Stimulated activated naive B cell treated with anti-CD40 and anti-IgM and Interleukin-4, amounts not matched to agents 10 μg/mL and 1 μg/mL and 100 μg/mL, for 72 hours (primary cell): ENCODE results near the gene UNC13A.

Experiments used
- ATAC-seq, 2 donors: fragments of 150-1000 bp; cut with Tn5 transposase; replicated peaks; 2 replicates each; pipeline ENCODE4 v1.10.0; 2021; ENCODE audit warnings: moderate library complexity in 1 of 2
- DNase-seq: peaks from one replicate; pipeline ENCODE4 v3.0.0; 2021
- H3K27ac Mint-ChIP-seq: one replicate; pipeline ENCODE4 v1.8.0; 2022; ENCODE audit warnings: mild to moderate bottlenecking, mixed read lengths
- H3K27me3 Mint-ChIP-seq, 2 donors: one replicate each; pipeline ENCODE4 v1.8.0; 2022; ENCODE audit warnings: mixed read lengths in 2 of 2
- H3K36me3 Mint-ChIP-seq, 2 donors: one replicate each; pipeline ENCODE4 v1.8.0; 2022; ENCODE audit warnings: mixed read lengths in 2 of 2, mild to moderate bottlenecking in 1 of 2
- H3K4me1 Mint-ChIP-seq, 2 donors: one replicate each; pipeline ENCODE4 v1.8.0; 2022; ENCODE audit warnings: mixed read lengths in 2 of 2, mild to moderate bottlenecking in 1 of 2
- H3K4me3 Mint-ChIP-seq, 2 donors: one replicate each; pipeline ENCODE4 v1.8.0; 2022; ENCODE audit warnings: mild to moderate bottlenecking in 2 of 2, mixed read lengths in 2 of 2, moderate library complexity in 1 of 2
- H3K9me3 Mint-ChIP-seq, 2 donors: one replicate each; pipeline ENCODE4 v1.8.0; 2022; ENCODE audit warnings: mixed read lengths in 2 of 2, mild to moderate bottlenecking in 1 of 2

UNC13A gene

DNA sequence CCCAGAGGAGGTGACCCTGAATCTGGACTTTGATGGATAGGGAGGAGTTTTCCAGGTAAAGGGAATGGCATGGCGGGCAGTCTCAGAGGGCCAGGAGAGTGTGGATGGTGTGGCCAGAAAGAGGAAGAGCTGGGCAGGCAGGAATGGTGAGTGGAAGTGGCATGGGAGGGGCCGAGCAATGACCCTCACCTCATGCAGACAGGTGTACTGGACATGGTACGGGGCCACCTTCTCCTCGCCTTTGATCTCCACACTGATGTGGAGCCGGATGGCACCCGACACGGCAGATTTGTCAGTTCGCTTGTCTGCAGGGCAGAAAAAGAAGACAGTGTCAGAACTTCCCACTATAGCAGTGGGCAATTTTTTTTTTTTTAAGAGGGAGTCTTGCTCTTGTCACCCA, 45.5 kb downstream of the UNC13A start:
- no peak overlapping the region for H3K4me3 Mint-ChIP-seq
- DNase-seq = no peak
- H3K36me3 Mint-ChIP-seq = no peaks in the 10 kb centered on the region
- no peak for ATAC-seq
- H3K27ac Mint-ChIP-seq = no peak overlapping the region
- peaks cover 30 to 52% of the 10 kb centered on the region in 2 donors for H3K27me3 Mint-ChIP-seq
- no peaks in the 10 kb centered on the region for H3K4me1 Mint-ChIP-seq
- H3K9me3 Mint-ChIP-seq = no peaks in the 10 kb centered on the region

DNA sequence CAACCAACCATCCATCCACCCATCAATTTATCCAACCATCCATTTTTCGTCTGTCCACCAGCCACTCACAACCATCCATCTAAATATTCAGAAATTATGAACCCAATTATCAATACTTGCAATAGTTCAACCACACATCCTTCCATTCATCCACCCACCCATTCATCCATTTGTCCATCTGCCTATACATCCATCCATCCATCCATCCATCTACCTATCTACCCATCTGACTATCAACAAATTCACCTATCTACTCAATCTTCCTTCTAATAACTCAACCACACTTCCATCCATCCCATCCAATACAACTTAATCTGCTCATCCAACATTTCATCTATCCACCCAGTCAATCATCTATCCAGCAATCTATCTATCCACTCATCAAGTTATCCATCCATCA, 46.3 kb downstream of the UNC13A start:
- no peaks in the 10 kb centered on the region for H3K4me1 Mint-ChIP-seq
- peaks cover 28 to 44% of the 10 kb centered on the region in 2 donors for H3K27me3 Mint-ChIP-seq
- H3K4me3 Mint-ChIP-seq = no peak overlapping the region
- no peaks in the 10 kb centered on the region for H3K36me3 Mint-ChIP-seq
- DNase-seq (no peak), ATAC-seq (no peak)
- no peaks in the 10 kb centered on the region for H3K9me3 Mint-ChIP-seq
- no peak overlapping the region for H3K27ac Mint-ChIP-seq

DNA sequence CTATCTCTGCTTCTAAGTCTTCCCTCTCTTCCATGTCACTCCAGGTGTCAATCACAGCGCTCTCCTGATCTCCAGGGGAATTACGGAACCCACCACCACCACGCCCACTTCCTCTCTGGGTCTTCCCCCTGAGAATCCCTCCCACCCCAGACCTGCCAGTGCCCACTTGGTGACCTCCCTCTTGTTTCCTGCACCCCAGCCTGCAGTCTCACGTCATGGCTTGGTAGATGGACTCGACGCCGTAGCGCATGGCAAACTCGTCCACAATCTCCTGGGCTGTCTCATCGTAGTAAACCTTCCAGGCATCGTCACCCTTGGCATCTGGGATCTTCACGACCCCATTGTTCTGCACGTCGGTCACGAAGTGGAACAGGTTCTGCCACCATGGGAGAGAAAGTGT, 47.0 kb downstream of the UNC13A start:
- H3K27me3 Mint-ChIP-seq = peaks cover 23 to 37% of the 10 kb centered on the region in 2 donors
- no peak overlapping the region for H3K4me3 Mint-ChIP-seq
- ATAC-seq = no peak
- no peaks in the 10 kb centered on the region for H3K9me3 Mint-ChIP-seq
- no peaks in the 10 kb centered on the region for H3K36me3 Mint-ChIP-seq
- H3K4me1 Mint-ChIP-seq = no peaks in the 10 kb centered on the region
- H3K27ac Mint-ChIP-seq = no peak overlapping the region
- no peak for DNase-seq

- no peaks in the 10 kb centered on the region for H3K9me3 Mint-ChIP-seq
Observed at GRCh38 chr19:17633700-17634099, 54.5 kb downstream of the UNC13A start.

GRCh38 chr19:17632577-17632976, 55.6 kb downstream of the UNC13A start:
- Mint-ChIP-seq H3K27me3 (peaks cover 0 to 4% of the 10 kb centered on the region in 2 donors), H3K36me3 (no peaks in the 10 kb centered on the region), H3K4me3 (no peak overlapping the region), H3K9me3 (no peaks in the 10 kb centered on the region), H3K4me1 (no peaks in the 10 kb centered on the region), H3K27ac (no peak overlapping the region)
- no peak for DNase-seq
- ATAC-seq = no peak

More at GRCh38 chr19:17633700-17634099, 54.5 kb downstream of the UNC13A start:
- Mint-ChIP-seq H3K4me3 (no peak overlapping the region), H3K27me3 (peaks cover 0 to 4% of the 10 kb centered on the region in 2 donors), H3K4me1 (no peaks in the 10 kb centered on the region), H3K36me3 (no peaks in the 10 kb centered on the region), H3K27ac (no peak overlapping the region)
- ATAC-seq = no peak
- no peak for DNase-seq

DNA sequence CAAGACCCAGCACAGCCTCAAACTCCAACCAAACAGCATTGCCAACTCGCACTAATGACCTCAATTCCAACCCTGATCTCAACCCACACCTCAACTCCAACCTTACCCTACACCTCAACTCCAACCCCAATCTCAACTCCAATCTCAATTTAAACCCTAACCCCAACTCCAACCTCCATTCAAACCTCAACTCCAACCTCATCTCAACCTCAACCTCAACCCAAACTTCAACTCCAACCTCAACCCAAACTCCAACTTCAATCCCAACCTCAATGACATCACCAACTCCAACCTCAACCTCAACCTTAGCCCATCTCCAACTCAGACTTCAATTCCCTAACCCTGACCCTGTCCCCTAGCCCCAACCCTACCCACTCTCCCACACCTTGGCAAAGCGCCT, 58.4 kb downstream of the UNC13A start:
- no peak for ATAC-seq

DNA sequence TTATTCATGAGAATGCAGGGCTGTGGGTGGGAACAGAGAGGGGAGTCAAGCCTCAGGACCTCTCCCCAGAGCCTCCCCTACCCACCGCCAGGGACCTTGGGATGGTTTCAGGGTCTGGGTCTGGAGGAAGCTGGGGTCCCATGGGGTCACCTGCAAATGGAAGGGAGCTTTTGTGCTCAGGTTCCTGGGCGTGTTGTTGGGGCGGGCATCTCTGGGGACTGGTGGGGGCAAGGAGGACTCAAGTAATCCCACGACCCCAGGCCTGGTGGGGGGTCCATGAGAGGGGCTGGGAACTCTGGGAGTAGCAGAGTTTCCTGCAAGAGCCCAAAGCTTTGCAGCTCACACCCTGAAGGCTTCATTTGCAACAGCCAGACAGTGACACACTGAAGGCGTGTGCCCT, 60.2 kb downstream of the UNC13A start:
- H3K4me3 Mint-ChIP-seq = no peak overlapping the region
- ATAC-seq = no peak
- DNase-seq = no peak
- peaks cover 18 to 21% of the 10 kb centered on the region in 2 donors for H3K27me3 Mint-ChIP-seq
- H3K9me3 Mint-ChIP-seq = peaks cover 0 to 3% of the 10 kb centered on the region in 2 donors
- no peaks in the 10 kb centered on the region for H3K36me3 Mint-ChIP-seq
- H3K27ac Mint-ChIP-seq = no peak overlapping the region
- no peaks in the 10 kb centered on the region for H3K4me1 Mint-ChIP-seq

More for the DNA sequence above, 58.4 kb downstream of the UNC13A start:
- DNase-seq = no peak
- Mint-ChIP-seq H3K4me1 (no peaks in the 10 kb centered on the region), H3K36me3 (no peaks in the 10 kb centered on the region), H3K4me3 (no peak overlapping the region), H3K27me3 (peaks cover 18% of the 10 kb centered on the region in 2 donors), H3K27ac (no peak overlapping the region), H3K9me3 (peaks cover 0 to 3% of the 10 kb centered on the region in 2 donors)

DNA sequence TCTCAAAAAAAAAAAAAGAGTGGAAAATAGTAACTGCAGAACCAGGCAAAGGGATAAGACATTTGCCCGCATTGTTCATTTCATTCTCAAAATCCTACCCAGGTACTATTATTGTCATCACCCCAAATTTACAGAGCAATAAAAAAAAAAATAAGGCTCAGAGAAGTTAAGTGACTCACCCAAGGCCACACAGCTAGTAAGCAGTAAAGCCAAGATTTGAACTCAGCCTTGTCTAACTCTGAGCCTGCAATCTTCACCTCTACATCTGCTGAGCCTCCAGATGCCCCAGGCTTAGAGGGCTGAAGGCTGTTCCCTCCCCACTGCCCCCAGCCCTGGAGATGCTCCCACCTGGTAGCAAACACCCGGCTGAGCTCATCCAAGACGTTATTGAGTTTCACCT, 61.0 kb downstream of the UNC13A start:
- peaks cover 18 to 21% of the 10 kb centered on the region in 2 donors for H3K27me3 Mint-ChIP-seq
- H3K36me3 Mint-ChIP-seq = no peaks in the 10 kb centered on the region
- H3K4me1 Mint-ChIP-seq = no peaks in the 10 kb centered on the region
- no peak overlapping the region for H3K4me3 Mint-ChIP-seq
- peaks cover 0 to 3% of the 10 kb centered on the region in 2 donors for H3K9me3 Mint-ChIP-seq
- ATAC-seq (no peak), DNase-seq (no peak)
- no peak overlapping the region for H3K27ac Mint-ChIP-seq

DNA sequence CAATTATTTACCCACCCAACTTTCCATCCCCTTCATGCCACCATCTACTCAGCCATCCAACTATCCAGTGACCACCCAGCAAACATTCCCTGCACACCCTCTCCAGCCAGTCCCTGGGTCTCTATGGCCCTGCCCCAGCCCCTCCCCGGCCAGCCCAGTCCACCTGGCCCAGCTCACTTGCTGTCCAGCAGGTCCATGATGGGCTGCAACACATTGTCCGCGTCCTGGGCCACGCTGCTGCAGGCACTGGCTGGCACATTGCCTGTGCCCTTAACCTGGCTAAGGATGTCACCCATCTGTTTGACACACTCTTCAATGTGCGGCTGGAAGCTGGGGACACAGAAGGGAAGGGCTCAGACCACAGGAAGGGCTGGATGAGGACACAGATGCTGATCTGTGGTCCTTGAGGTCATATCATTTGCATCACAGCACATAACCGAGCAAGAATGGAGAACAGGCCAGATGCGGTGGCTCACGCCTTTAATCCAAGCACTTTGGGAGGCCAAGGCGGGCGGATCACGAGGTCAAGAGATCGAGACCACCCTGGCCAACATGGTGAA, 61.6 kb downstream of the UNC13A start:
- Mint-ChIP-seq H3K4me1 (no peaks in the 10 kb centered on the region), H3K9me3 (peaks cover 5 to 7% of the 10 kb centered on the region in 2 donors), H3K27me3 (peaks cover 18 to 21% of the 10 kb centered on the region in 2 donors), H3K4me3 (no peak overlapping the region), H3K27ac (no peak overlapping the region), H3K36me3 (no peaks in the 10 kb centered on the region)
- DNase-seq = no peak
- ATAC-seq = no peak

- ATAC-seq (no peak), DNase-seq (no peak)
- Mint-ChIP-seq H3K9me3 (peaks cover 8 to 10% of the 10 kb centered on the region in 2 donors), H3K4me1 (no peaks in the 10 kb centered on the region), H3K27me3 (peaks cover 18 to 21% of the 10 kb centered on the region in 2 donors), H3K4me3 (no peak overlapping the region), H3K27ac (no peak overlapping the region), H3K36me3 (no peaks in the 10 kb centered on the region)
Observed at GRCh38 chr19:17625980-17626379, 62.2 kb downstream of the UNC13A start.

DNA sequence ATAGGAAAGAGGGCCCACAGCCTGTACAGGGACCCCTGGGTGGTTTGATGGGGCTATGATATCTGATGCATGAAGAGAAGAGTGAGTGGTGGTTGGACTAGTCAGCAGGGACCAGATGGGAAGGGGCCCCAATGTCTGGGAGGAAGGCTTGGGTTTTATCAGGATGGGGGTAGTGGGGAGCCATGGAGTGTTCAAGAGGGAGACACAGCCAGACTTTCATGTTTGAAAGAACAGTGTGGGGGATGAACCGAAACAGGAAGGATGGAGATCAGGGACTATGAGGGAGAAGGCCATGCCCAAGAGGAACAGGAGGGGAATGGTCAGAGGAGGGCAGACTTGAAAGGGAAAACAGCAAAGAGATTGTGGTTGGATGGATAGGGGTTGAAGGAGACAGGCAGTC, 63.1 kb downstream of the UNC13A start:
- DNase-seq (no peak), ATAC-seq (no peak)
- Mint-ChIP-seq H3K4me1 (no peaks in the 10 kb centered on the region), H3K36me3 (no peaks in the 10 kb centered on the region), H3K4me3 (no peak overlapping the region), H3K9me3 (peaks cover 8 to 10% of the 10 kb centered on the region in 2 donors), H3K27ac (no peak overlapping the region), H3K27me3 (peaks cover 18 to 21% of the 10 kb centered on the region in 2 donors)

DNA sequence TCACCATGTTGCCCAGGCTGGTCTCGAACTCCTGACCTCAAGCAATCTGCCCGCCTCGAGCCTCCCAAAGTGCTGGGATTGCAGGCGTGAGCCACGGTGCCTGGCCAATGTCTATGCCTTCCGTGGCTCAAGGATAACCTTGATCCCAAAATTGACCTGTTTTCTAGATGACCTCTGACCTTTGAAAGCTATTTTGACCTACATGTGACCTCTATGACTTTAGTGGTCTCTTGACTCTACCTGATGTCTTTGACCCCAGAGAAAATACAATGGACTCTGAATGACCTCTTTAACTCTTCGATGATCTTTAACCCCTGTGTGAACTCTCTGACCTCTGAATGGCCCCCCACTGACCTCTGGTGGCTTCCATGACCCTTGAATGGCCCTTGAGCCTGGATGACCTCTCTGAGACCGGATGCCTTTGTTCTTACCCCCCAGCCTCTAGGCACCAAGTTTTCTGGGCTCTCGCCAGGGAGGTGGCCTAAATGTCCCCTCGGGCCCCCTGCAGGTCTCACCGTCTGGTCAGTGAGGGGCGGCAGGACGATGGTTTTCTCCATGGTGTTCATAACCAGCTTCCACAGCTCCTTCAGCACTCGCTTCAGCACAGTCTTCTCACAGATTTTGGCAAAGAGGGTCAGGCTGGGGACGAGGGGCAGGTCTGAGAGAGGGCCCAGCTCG, 63.7 kb downstream of the UNC13A start:
- H3K36me3 Mint-ChIP-seq = no peaks in the 10 kb centered on the region
- H3K4me3 Mint-ChIP-seq = no peak overlapping the region
- peaks cover 18 to 21% of the 10 kb centered on the region in 2 donors for H3K27me3 Mint-ChIP-seq
- H3K9me3 Mint-ChIP-seq = peaks cover 8 to 10% of the 10 kb centered on the region in 2 donors
- H3K27ac Mint-ChIP-seq = no peak overlapping the region
- H3K4me1 Mint-ChIP-seq = no peaks in the 10 kb centered on the region
- DNase-seq = no peak
- no peak for ATAC-seq

- H3K4me1 Mint-ChIP-seq = peaks cover 0 to 4% of the 10 kb centered on the region in 2 donors
- H3K27me3 Mint-ChIP-seq = peaks cover 24 to 28% of the 10 kb centered on the region in 2 donors
- no peaks in the 10 kb centered on the region for H3K36me3 Mint-ChIP-seq
- ATAC-seq (no peak), DNase-seq (no peak)
- H3K4me3 Mint-ChIP-seq = no peak overlapping the region
- H3K27ac Mint-ChIP-seq = no peak overlapping the region
- H3K9me3 Mint-ChIP-seq = peaks cover 8 to 10% of the 10 kb centered on the region in 2 donors
Observed at GRCh38 chr19:17623224-17623935, 64.8 kb downstream of the UNC13A start.

DNA sequence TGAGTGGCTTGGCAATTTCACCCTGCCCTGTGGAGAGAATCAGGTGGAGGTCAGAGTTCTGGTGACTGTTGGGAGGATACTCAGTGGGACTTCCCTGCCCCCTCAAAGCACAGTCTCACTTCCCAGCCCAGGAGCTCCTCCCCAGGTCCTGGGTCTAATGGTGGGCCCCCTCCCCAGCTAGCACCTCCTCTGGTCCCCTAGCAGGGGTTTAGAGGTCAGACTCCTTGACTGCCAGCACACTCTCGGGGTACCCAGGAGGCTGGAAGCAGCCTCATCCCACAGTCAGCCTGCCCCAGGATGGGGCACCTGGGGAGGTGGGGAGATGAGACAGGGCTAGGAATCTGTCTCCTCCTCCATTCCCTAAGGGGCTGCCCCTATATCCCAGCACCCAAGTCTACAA, 67.5 kb downstream of the UNC13A start:
- H3K4me3 Mint-ChIP-seq = no peak overlapping the region
- DNase-seq = no peak

GRCh38 chr19:17618936-17619335, 69.2 kb downstream of the UNC13A start:
- Mint-ChIP-seq H3K36me3 (peaks cover 0 to 3% of the 10 kb centered on the region in 2 donors), H3K4me3 (no peak overlapping the region), H3K4me1 (peaks cover 11 to 12% of the 10 kb centered on the region in 2 donors)

More for the DNA sequence above, 67.5 kb downstream of the UNC13A start:
- Mint-ChIP-seq H3K9me3 (peaks cover 9 to 10% of the 10 kb centered on the region in 2 donors), H3K36me3 (peaks cover 0 to 3% of the 10 kb centered on the region in 2 donors), H3K27me3 (peaks cover 30 to 40% of the 10 kb centered on the region in 2 donors), H3K27ac (no peak overlapping the region), H3K4me1 (peaks cover 11 to 12% of the 10 kb centered on the region in 2 donors)
- ATAC-seq = no peak

More at GRCh38 chr19:17618936-17619335, 69.2 kb downstream of the UNC13A start:
- Mint-ChIP-seq H3K27ac (no peak overlapping the region), H3K9me3 (peaks cover 9 to 10% of the 10 kb centered on the region in 2 donors), H3K27me3 (peaks cover 27 to 33% of the 10 kb centered on the region in 2 donors)
- no peak for DNase-seq
- ATAC-seq = no peak
